GM15510 (cell line): Measurements from ENCODE around the gene C18orf63.

Experiments
- POLR2A ChIP-seq: IDR thresholded peaks from 3 replicates; pipeline ENCODE4 v1.6.1; 2011; ENCODE audit warnings: borderline replicate concordance; ENCODE audit not compliant: insufficient read length; ENCODE audit errors: extremely low read depth

C18orf63 gene

GRCh38 chr18:74299746-74300145 lies 15.9 kb upstream of the C18orf63 start:
- no peak for TF ChIP-seq POLR2A

GRCh38 chr18:74303306-74303705 lies 12.3 kb upstream of the C18orf63 start:
- no peak for TF ChIP-seq POLR2A

GRCh38 chr18:74303936-74304335 lies 11.7 kb upstream of the C18orf63 start:
- TF ChIP-seq POLR2A: no peak

GRCh38 chr18:74310411-74310810 lies 5.2 kb upstream of the C18orf63 start:
- no peak for TF ChIP-seq POLR2A

- TF ChIP-seq POLR2A: no peak
These were observed 4.6 kb upstream of the C18orf63 start for GRCh38 chr18:74311000-74311399.

- TF ChIP-seq POLR2A: no peak
These were observed 728 bp upstream of the C18orf63 start for GRCh38 chr18:74314759-74315463.

- no peak for TF ChIP-seq POLR2A
These were observed 875 bp downstream of the C18orf63 start for GRCh38 chr18:74316257-74317170.

GRCh38 chr18:74326231-74326630 lies 10.6 kb downstream of the C18orf63 start:
- TF ChIP-seq POLR2A: no peak

GRCh38 chr18:74328206-74328605 lies 12.6 kb downstream of the C18orf63 start:
- TF ChIP-seq POLR2A: no peak

GRCh38 chr18:74329688-74330205 lies 14.1 kb downstream of the C18orf63 start:
- no peak for TF ChIP-seq POLR2A

- TF ChIP-seq POLR2A: no peak
These were observed 15.8 kb downstream of the C18orf63 start for GRCh38 chr18:74331404-74331803.

GRCh38 chr18:74333091-74333490 lies 17.5 kb downstream of the C18orf63 start:
- TF ChIP-seq POLR2A: no peak

- no peak for TF ChIP-seq POLR2A
These were observed 18.7 kb downstream of the C18orf63 start for GRCh38 chr18:74334242-74334893.

GRCh38 chr18:74336656-74337055 lies 21.0 kb downstream of the C18orf63 start:
- TF ChIP-seq POLR2A: no peak
